PC-9 (cell line): ENCODE data around the gene CCDC92.

Experiments
- EZH2 ChIP-seq: fragments of 200-600 bp; sonication (generic); IDR thresholded peaks from 2 replicates; pipeline ENCODE4 v1.8.0; 2017; ENCODE audit warnings: antibody characterized with exemption, low read depth
- TF ChIP-seq, protein P1 (sequence below): fragments of 200-600 bp; sonication (generic); conservative IDR thresholded peaks from 2 replicates; pipeline ENCODE4 v1.6.1; 2017; ENCODE audit warnings: mixed run types, antibody characterized with exemption, mild to moderate bottlenecking, moderate library complexity

DNA sequence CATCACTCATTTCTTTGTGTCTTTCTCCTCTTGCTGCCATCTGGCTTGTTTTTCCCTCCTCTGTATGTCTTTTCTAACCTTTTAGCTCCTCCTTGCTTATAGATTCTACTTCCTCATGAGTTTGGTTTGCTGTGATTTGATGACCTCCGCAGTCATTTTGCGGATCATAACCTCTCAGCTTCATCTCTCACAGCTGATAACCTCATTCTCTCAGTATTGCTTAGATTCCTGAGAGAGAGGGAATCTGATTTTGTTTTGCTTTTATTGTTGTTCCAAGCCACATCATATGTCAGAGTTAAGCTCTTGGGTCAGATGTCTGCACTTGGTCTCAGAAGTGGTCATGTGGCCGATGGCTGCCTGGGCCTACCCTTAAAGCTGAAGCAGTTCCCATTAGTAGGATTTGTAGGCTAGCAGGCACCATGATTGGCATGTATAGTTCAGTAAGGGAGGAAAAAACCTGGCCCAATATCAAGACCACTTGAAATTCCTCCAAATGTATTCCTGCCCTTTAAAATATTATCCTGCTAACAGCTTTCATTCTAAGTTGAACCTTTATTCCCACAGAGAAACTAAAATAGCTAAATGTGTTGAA, 13.8 kb upstream of the CCDC92 start:
- TF ChIP-seq, protein P1, sequence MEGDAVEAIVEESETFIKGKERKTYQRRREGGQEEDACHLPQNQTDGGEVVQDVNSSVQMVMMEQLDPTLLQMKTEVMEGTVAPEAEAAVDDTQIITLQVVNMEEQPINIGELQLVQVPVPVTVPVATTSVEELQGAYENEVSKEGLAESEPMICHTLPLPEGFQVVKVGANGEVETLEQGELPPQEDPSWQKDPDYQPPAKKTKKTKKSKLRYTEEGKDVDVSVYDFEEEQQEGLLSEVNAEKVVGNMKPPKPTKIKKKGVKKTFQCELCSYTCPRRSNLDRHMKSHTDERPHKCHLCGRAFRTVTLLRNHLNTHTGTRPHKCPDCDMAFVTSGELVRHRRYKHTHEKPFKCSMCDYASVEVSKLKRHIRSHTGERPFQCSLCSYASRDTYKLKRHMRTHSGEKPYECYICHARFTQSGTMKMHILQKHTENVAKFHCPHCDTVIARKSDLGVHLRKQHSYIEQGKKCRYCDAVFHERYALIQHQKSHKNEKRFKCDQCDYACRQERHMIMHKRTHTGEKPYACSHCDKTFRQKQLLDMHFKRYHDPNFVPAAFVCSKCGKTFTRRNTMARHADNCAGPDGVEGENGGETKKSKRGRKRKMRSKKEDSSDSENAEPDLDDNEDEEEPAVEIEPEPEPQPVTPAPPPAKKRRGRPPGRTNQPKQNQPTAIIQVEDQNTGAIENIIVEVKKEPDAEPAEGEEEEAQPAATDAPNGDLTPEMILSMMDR = no peak
- no peak for TF ChIP-seq EZH2
